Panc1 (cell line): ENCODE data around the gene PC. TPM values are rescaled to one million over a fixed set of nuclear protein-coding genes. Genes with fewer than 3 reads are reported as not detected.

ENCODE experiments used
- ATAC-seq: fragments of 200-7000 bp; cut with Tn5 transposase; 2 replicates; pipeline ENCODE4 v1.9.1; 2020; ENCODE audit warnings: mild to moderate bottlenecking, moderate library complexity
- BruUV-seq: library from RNA; stranded (reverse); fragments of 400-500 nt; replicated peaks from 2 replicates; lab custom pipeline; 2021; lab: Mats Ljungman, UMichigan
- CTCF ChIA-PET: fragments of 300-600 bp; sonication (Branson Sonifier 250); formaldehyde crosslinking; loops from one replicate; lab custom pipeline; 2022; ENCODE audit warnings: antibody characterized with exemption; lab: Charles Lee
- POLR2A ChIA-PET: fragments of 300-600 bp; sonication (Branson Sonifier 250); formaldehyde crosslinking; loops from one replicate; lab custom pipeline; 2022; ENCODE audit warnings: antibody characterized with exemption; lab: Charles Lee
- DNase-seq: peaks from one replicate; pipeline ENCODE4 v3.0.0-alpha.2; 2010; ENCODE audit warnings: low read depth, low spot score
- H3K27ac ChIP-seq: 2 replicates; pipeline ENCODE4 v1.5.1; 2011; ENCODE audit warnings: mild to moderate bottlenecking, low read length, inconsistent platforms
- H3K27me3 ChIP-seq: fragments of 200-500 bp; sonication (Bioruptor generic); 2 replicates; pipeline ENCODE4 v1.6.0; 2014; ENCODE audit warnings: low read length, inconsistent platforms; ENCODE audit not compliant: control insufficient read depth, insufficient read depth
- H3K36me3 ChIP-seq: fragments of 200-500 bp; sonication (Bioruptor generic); 2 replicates; pipeline ENCODE4 v1.5.1; 2014; ENCODE audit warnings: inconsistent platforms, mild to moderate bottlenecking, low read length, moderate library complexity; ENCODE audit not compliant: control insufficient read depth, insufficient read depth
- H3K4me1 ChIP-seq: 2 replicates; pipeline ENCODE4 v1.5.1; 2011; ENCODE audit warnings: inconsistent platforms, mild to moderate bottlenecking, low read length, moderate library complexity; ENCODE audit not compliant: control insufficient read depth, insufficient read depth
- H3K4me3 ChIP-seq, 2 experiments: 2 replicates each; pipeline ENCODE4 v1.5.1; 2011 to 2012; ENCODE audit warnings: low read depth in 2 of 2, low read length in 2 of 2, mild to moderate bottlenecking in 2 of 2, inconsistent platforms in 1 of 2, moderate library complexity in 1 of 2
- H3K9me3 ChIP-seq: fragments of 200-500 bp; sonication (Bioruptor generic); 2 replicates; pipeline ENCODE4 v1.5.1; 2014; ENCODE audit warnings: low read depth, mild to moderate bottlenecking, inconsistent platforms, low read length, moderate library complexity; ENCODE audit not compliant: control insufficient read depth, insufficient read depth
- POLR2AphosphoS5 ChIP-seq: IDR thresholded peaks from 2 replicates; pipeline ENCODE4 v1.6.1; 2012; ENCODE audit warnings: mild to moderate bottlenecking, low read depth, low read length, moderate library complexity
- SIN3A ChIP-seq: IDR thresholded peaks from 2 replicates; pipeline ENCODE4 v1.6.1; 2012; ENCODE audit warnings: low read depth, mild to moderate bottlenecking, low read length, moderate library complexity, borderline replicate concordance; ENCODE audit not compliant: insufficient read depth
- TCF7L2 ChIP-seq: IDR thresholded peaks from 2 replicates; pipeline ENCODE4 v1.6.1; 2011; ENCODE audit warnings: mild to moderate bottlenecking, low read depth, low read length, inconsistent platforms
- in situ Hi-C: cut with HindIII; loops from 2 replicates; pipeline ENCODE4 v1.10.0; 2016; ENCODE audit warnings: low sequenced_read_pairs, low pct_unique_long_range_greater_than_20kb
- intact Hi-C: fragments of 100-400 bp; cut with micrococcal nuclease; formaldehyde crosslinking; loops from one replicate; pipeline ENCODE4 v1.10.0; 2022; ENCODE audit not compliant: unreplicated experiment
- total RNA-seq: library from RNA; stranded (reverse); gene quantifications from one replicate; pipeline ENCODE4 v1.2.1, GENCODE V29; 2021; ENCODE audit not compliant: unreplicated experiment
- TF ChIP-seq, protein P1 (sequence below), 2 experiments: IDR thresholded peaks; 2 replicates each; pipeline ENCODE4 v1.6.1; 2011 to 2012; ENCODE audit warnings: low read depth in 2 of 2, control low read depth in 1 of 2, low read length in 1 of 2, mild to moderate bottlenecking in 1 of 2, moderate library complexity in 1 of 2; ENCODE audit not compliant: insufficient read depth in 1 of 2
- TF ChIP-seq, protein P2 (sequence below): fragments of 450-650 bp; IDR thresholded peaks from 2 replicates; pipeline ENCODE4 v1.5.1; 2017; ENCODE audit warnings: mild to moderate bottlenecking

Gene PC
- total RNA-seq, 1 experiment from 2014 or later: 12.8 TPM

DNA sequence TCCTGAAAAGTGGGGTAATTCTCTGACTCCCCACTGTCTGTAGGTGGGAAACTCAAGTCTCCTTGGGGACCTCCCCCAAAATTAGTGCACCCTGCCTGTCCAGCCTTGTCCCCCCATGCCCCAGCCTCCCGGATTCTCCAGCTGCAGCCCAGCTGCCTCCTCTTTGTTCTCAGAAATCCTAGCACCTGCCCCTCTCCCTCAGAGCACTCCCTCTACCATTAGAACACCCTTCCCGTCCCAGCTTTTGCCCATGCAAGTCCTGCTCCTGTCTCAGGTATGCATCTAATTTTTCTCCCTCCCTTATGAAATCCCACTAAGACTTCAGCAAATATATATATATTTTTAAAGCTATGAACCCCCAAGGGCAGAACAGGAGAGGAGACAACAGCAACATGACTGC, 64.0 kb downstream of the PC start:
- Histone ChIP-seq H3K4me3 (no peak overlapping the region), H3K9me3 (peaks cover 6% of the 10 kb centered on the region; the same call in 1 of the 2 replicates), H3K4me1 (peaks cover 10% of the 10 kb centered on the region), H3K27me3 (no peaks in the 10 kb centered on the region), H3K36me3 (no peaks in the 10 kb centered on the region), H3K27ac (no peak overlapping the region)
- no peak for TF ChIP-seq SIN3A
- TF ChIP-seq TCF7L2: no peak
- TF ChIP-seq, protein P1, sequence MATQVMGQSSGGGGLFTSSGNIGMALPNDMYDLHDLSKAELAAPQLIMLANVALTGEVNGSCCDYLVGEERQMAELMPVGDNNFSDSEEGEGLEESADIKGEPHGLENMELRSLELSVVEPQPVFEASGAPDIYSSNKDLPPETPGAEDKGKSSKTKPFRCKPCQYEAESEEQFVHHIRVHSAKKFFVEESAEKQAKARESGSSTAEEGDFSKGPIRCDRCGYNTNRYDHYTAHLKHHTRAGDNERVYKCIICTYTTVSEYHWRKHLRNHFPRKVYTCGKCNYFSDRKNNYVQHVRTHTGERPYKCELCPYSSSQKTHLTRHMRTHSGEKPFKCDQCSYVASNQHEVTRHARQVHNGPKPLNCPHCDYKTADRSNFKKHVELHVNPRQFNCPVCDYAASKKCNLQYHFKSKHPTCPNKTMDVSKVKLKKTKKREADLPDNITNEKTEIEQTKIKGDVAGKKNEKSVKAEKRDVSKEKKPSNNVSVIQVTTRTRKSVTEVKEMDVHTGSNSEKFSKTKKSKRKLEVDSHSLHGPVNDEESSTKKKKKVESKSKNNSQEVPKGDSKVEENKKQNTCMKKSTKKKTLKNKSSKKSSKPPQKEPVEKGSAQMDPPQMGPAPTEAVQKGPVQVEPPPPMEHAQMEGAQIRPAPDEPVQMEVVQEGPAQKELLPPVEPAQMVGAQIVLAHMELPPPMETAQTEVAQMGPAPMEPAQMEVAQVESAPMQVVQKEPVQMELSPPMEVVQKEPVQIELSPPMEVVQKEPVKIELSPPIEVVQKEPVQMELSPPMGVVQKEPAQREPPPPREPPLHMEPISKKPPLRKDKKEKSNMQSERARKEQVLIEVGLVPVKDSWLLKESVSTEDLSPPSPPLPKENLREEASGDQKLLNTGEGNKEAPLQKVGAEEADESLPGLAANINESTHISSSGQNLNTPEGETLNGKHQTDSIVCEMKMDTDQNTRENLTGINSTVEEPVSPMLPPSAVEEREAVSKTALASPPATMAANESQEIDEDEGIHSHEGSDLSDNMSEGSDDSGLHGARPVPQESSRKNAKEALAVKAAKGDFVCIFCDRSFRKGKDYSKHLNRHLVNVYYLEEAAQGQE (IDR thresholded peaks at IDR 0.05; ENCODE audit: insufficient read depth in 1 of 2, low read depth in 2 of 2, low read length in 1 of 2): no peak
- TF ChIP-seq, protein P2, sequence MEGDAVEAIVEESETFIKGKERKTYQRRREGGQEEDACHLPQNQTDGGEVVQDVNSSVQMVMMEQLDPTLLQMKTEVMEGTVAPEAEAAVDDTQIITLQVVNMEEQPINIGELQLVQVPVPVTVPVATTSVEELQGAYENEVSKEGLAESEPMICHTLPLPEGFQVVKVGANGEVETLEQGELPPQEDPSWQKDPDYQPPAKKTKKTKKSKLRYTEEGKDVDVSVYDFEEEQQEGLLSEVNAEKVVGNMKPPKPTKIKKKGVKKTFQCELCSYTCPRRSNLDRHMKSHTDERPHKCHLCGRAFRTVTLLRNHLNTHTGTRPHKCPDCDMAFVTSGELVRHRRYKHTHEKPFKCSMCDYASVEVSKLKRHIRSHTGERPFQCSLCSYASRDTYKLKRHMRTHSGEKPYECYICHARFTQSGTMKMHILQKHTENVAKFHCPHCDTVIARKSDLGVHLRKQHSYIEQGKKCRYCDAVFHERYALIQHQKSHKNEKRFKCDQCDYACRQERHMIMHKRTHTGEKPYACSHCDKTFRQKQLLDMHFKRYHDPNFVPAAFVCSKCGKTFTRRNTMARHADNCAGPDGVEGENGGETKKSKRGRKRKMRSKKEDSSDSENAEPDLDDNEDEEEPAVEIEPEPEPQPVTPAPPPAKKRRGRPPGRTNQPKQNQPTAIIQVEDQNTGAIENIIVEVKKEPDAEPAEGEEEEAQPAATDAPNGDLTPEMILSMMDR: no peak
- TF ChIP-seq POLR2AphosphoS5: no peak
- no peak for ATAC-seq
- DNase-seq: no peak
- BruUV-seq: no TSS peak
- ChIA-PET CTCF (interaction anchor here (0.6 kb wide), 2 partner anchors 105 to 128 kb away, joined by 3 read pairs; no protein-coding TSS in a partner anchor), POLR2A (interaction anchor here (0.6 kb wide), 3 partner anchors 51 to 200 kb away, joined by 3 to 6 read pairs (median 4); partner anchors contain the start of gene RCE1)
- in situ Hi-C loops: no loop called here
- intact Hi-C loops: no loop called here

DNA sequence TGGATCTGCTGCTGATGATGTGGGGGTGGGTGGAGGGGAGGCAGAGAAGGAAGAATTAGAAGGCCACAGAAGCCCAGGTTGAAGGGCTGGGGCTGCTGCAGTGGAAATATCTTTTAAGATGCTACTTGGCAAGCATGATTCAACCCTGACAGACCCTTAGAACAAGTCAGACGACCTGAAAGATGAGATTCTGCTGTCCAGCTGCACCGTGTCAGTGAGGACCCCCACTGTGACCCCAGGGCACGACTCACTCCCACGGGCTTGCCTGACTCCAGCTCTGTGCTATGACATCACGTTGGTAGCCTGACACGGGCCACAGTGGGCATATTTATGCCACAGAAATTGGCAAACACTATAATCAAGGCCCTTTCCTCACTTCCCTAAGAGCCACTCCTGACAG, 65.3 kb downstream of the PC start:
- POLR2A ChIA-PET: interaction anchor here (0.5 kb wide), 1 partner anchor 261 kb away, joined by 5 read pairs; no protein-coding TSS in a partner anchor
- peaks cover 6% of the 10 kb centered on the region; the same call in 1 of the 2 replicates for H3K9me3 ChIP-seq
- no peaks in the 10 kb centered on the region for H3K36me3 ChIP-seq
- H3K4me3 ChIP-seq: no peak overlapping the region
- no TSS peak for BruUV-seq
- intact Hi-C loops: no loop called here
- H3K4me1 ChIP-seq: peaks cover 10% of the 10 kb centered on the region
- H3K27ac ChIP-seq: peak overlapping the region; percentile 56
- CTCF ChIA-PET: no interaction called here
- H3K27me3 ChIP-seq: no peaks in the 10 kb centered on the region
- in situ Hi-C loops: no loop called here
- TF ChIP-seq, protein P2: no peak
- TF ChIP-seq TCF7L2: no peak
- TF ChIP-seq POLR2AphosphoS5: no peak
- TF ChIP-seq, protein P1 (IDR thresholded peaks at IDR 0.05; ENCODE audit: insufficient read depth in 1 of 2, low read depth in 2 of 2, low read length in 1 of 2): no peak
- no peak for TF ChIP-seq SIN3A
- ATAC-seq (no peak), DNase-seq (no peak)
